Renal cortical epithelial cell (primary cell): ENCODE measurements around the gene DUSP9. TPM values are rescaled to one million over a fixed set of nuclear protein-coding genes. Genes with fewer than 3 reads are reported as not detected.
"Not testable (repeated sequence)": the region's sequence is repeated elsewhere in the genome, so short reads cannot be mapped to it uniquely, and the experiment has no call there.

Source experiments
- DNase-seq: peaks from one replicate; pipeline ENCODE4 v3.0.0-alpha.2; 2011; ENCODE audit warnings: low read depth
- total RNA-seq: library from RNA; depleted of rRNA; stranded (reverse); fragments of >200 nt; gene quantifications from 2 replicates; pipeline ENCODE4 v1.2.3, GENCODE V29; 2014

The DUSP9 gene
- total RNA-seq, 1 donor from 2014 or later: 1.1 TPM

DNA sequence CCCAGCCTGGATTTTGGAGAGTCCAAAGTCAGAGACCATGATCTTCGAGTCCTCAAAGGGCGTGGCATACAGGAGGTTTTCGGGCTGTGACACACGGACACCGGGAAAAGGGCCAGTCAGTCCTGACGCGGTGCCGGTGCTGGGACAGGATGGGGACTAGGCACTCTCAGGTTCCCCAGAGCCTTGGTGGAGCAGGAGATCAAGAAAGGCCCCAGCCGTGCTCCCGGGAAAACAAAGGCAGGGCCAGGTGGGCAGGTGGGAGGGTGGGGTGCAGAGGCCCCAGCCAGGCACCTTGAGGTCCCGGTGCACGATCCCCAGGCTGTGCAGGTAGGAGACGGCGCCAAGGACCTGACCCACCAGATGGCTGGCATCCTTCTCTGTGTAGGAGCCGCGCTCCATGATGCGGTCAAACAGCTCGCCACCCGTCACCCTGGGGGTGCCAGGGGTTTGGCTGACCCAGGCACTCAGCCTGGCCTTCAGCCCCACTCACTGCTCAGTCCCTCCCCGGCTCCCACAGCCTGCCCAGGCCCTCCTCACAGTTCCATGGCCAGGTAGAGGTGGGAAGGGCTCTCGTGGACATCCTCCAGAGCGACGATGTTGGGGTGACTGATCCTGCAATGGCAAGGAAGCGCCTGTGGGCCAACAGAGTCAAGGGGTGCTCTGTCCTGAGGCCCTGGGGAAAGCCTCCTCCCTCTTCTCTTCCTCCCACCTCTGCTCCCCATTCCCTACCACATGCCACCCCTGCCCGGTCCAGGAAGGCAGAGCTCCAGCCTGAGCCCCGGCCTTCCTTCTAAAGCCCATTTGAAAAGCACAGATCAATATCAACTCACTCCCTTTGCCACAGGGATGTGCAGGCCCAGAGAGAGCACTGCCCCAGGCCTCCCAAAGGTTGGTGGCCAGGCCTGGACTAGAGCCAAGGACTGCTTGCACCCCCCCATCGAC, 24.9 kb downstream of the DUSP9 start:
- DNase-seq: no peak

DNA sequence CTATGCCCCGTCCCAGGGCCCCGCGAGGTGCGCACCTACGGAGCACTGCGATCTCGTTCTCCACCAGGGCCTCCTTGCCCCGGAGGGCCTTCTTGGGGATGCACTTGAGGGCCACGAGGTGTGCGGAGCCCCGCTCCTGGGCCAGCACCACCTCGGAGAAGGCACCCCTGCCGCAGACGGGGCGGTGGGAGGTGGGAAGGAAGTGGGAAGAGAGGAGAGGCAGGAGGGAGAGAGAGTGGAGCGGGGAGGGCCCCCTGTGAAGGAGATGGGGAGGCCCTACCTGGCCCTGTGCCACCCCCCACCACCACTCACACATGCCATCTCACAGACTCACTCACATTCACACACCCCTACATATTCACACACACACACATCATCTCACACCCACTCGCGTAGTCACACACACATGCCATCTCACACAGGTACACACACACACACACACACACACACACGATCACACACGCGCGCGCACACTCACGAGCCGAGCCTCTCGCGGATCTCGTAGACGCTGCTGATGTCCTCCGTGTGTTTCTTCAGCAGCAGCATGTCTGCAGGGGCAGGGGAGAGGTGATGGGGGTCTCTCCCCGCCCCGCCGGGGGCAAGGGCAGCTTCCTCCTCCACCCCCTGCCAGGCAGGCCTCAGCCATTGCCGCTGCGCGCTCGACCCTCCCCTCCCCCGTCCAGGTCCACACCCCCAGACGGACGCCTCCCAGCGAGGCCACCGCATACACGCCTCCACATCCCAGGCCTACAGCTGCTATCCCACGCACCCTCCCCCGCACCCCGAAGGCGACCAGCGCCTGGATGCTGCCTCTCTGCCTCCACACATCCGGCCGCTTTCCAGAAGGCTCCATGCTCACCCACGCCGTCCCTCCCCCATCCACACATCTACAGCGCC, 25.8 kb downstream of the DUSP9 start:
- DNase-seq: no peak

DNA sequence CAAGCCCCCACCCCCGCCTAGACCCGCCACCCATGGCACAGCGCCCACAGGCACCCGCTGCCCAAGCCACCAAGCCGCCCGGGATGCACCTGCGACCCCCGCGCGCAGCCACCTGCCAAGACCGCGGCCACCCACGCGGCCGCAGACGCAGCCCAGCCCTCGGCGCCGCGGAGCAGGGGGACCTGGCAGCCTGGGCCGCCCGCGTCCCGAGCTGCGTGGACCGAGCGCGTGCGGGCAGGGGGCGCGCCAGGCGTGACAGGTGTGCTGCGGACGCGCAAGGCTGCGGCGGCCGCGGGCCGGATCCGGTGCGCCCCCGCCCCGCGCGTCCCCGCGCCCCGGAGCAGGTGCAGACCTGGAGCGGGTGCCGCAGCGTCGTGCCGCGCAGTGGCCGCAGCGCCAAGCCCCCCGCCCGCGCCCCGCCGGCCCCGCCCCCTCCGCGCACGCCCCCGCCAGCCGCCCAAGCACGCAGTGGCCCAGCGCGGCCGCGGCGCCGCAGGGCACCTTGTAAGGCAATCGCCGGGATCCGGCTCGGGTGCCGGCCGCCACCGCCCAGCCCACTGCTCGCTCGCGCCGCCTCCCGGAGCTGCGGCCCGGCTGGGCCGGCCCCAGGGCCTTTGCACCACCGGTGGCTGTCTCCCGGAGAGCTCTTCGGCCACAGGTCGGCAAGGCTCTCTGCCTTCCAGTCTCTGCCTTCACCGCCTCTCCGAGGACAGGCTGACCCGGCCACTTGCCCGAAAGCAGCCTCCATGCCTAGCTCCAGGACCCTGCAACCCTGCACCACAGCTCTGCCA, 26.6 kb downstream of the DUSP9 start, which contains the start of gene PNCK:
Gene PNCK (minus strand): TSS at position 386 of the 791 bp plus-strand sequence. CDS start 737 bp downstream, outside the sequence.
- DNase-seq: no peak

DNA sequence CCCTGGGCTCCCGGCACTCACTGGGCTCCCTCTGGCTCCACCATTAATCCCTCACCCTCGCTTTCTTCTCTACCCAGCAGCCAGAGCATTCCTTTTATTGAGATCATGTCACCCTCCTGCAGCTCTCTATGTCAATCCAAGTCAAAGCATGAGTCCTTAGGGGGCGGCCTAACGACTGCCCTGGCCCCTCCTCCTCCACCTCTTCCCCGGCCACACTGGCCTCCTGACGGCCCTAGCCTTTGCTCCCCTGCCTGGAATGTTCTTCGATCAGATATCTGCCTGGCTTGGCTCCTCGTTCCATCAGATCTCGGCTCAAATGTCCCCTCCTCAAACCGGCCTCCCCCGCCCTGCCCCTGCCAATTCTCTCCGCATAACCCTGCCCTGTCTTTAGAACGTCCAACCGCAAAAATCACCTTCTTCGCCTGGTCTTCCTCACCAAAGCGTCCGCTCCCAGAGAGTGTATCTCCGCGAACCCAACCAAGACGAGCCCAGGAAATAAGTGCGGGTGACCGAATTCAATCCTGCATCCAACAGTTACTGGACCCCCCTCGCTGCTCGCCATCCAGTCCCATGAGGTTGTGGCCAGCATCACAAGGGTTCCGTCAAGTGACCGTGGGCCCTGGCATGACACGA, 27.3 kb downstream of the DUSP9 start:
- no peak for DNase-seq

DNA sequence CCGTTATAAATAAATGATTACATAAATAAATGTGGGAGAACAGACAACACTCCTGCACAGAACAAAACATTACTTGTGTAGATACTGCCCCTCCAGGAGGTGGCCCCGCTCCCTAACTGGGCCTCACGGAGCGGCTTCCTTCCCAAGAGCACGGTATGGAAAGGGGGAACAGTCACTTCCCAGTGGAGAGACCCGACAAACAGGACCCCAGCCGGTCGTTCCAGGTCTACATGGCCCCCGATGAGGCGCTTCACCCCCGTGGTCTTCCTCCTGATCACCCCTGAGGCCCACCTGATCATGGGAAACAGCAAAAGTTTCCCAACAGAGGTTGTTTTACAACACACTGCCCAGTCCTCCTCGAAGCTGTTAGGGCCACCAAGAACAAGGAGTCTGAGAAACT, 34.2 kb downstream of the DUSP9 start:
- DNase-seq: no peak

DNA sequence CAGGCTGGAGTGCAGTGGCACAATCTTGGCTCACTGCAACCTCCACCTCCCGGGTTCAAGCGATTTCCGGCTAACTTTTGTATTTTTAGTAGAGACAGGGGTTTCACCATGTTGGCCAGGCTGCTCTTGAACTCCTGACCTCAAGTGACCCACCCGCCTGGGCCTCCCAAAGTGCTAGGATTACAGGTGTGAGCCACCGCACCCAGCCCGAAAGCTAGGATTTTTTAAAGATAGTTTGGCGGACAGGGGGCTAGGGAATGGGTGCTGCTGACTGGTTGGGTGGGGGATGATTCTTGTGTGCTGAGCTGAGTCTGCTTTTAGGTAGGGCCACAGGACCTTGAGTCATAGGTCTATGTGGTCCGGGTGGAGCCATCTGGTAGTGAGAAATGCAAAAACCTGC, 36.5 kb downstream of the DUSP9 start:
- not testable (repeated sequence) for DNase-seq

DNA sequence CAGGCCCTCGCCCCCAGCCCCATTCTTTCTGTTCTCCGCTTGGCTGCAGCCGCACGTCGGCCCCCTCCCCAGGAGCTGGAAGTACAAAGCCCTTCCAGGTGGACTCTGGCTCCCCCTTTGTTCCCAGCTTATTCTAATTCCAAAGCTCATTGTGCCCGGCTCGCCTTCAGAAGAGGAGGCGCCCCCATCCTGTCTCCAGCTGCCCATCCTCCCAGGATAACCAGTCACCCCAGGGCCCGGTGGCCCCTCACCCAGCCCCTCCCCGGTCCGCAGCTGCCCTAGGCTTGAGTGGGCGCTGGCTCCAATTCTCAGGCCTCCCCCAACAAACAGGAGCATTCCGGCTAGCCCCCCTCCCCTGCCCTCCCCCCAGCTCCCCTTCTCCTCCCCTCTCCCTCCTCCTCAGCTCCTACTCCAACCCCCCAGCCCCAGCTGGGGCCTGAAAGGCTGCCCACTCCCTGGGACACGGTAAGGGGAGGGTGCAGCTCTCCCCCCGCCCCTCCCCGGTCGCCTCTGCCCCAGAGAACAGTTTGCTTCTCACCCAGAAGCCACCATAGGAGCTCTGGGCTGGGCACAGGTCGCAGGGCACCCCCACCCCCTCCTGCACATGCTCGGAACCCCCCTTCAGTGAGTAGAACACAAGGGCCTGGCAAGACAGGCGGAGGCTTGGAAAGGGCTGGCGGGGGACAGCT, 37.6 kb downstream of the DUSP9 start:
- DNase-seq: no peak

DNA sequence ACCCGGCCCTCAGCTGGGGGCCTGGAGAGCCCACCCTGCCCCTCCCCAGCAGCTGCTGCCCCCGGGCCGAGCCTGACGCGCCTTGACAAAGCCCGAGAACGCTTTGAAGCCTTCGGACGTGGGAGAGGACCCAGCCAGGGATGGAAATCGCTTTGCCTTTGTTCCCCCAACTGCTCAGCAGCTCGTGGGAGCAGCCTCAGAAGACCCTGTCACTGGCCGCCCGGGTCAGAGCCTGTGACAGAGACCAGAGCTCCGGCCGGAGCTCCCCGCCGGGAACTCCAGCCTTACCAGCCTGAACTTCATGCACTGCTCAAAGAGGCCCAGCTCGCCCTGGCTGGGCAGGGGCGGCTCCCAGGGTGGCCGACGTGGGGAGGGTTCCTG, 38.1 kb downstream of the DUSP9 start:
- no peak for DNase-seq

DNA sequence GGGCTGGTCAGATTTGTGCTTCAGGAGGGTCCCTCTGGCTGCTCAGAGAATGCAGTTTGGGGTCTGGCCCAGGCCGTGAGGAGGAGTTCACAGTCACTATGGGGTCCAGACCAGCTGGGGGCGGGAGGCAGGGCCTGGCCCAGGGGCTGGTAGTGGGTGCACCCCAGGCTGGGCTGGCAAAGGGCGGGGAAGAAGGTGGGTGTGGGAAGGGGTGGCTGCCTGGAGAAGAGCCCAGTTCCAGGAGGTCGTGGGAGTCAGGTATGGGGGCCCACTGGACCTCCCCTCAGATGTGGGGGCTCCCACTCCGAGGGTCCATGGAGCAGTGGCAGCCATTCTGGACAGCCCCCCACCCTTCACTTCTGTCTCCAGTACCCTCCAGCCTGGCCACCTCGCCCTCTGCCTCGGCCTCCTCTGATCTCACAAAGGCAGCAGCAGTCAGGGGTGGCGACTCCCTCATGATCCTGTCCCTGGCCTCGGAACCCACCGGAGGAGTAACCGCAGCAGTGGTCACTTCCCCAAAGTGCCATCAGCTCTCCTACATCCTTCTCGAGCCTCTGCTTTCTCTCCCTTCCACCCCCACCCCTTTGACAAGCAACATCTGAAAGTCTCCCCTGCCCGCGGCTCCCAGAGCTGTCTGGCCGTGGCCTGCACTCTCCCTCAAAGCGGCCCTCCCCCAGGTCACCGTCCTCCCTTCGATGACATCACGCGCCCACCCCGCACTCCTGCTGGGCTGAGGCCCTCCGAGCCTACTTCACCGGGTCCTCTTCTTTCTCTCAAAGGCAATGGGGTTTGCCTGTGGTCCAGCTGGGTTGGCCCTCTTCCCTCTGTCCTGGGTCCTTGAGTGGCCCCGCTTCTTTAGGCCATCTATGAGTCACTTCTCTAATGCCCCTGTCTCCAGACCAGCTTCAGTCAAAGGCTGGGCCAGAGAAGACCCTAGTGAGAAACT, 39.0 kb downstream of the DUSP9 start:
- no peak for DNase-seq

DNA sequence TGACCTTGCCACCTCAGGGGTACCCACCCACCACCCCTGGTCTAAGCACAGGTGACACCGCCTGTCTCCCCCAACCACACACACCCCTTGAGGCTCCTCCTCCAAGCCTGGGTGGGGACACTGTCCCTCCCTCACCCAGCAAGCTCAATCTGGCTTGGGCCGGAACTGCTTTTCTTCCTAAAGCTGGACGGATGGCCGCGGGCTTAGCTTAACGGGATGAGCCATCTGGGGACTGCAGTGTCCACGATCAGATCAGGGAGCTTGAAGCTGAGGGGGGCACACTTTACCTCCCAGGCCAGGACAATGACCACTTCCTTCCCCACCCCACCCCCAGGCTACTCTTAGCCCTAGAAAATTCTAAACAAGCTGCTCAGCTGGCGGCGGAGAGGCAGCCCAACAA, 39.7 kb downstream of the DUSP9 start:
- DNase-seq: no peak

DNA sequence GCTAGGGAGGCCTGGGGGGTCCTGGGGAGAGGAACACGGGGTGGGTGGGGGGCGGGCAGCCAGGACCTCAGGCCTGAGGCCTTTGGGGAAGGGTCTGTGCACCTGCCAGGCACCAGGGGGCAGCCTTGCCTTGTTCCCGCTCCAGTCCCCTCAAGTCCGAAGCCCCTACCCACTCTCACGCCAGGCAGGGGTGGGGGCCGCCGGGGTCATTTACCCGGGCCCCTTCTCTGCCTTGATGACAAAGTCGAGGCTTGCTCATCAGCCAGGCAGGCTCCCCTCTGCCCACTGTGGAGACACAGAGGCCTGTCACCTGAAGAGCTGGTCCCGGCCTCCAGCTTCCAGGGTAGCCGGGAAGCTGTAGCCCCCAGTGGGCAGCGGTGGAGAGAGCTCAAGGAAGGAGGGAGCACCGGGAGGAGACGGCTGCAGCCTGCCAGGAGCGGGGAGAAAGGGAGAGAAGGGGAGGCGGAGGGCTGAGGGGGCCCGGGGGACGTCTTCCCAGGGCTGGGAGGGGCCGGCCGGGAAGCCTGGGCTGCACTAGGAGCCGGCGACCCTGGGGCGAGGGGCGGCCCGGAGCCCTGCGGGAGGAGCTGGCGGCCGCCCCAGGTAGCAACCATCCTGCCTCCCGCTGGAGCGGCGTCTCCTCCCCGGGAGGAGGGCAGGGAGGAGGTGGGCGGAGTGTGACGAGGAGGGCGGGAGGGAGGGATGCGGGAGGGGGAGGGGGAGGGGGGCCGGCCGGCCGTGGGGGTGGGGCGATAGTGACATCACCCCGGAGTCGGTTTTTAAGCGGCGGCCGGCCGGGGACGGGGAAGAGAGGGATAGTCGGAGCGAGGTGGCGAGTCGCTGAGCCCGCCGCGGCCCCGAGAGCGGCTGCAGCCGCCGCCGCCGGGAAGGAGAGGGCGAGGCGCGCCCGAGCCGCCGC, 40.4 kb downstream of the DUSP9 start, which contains the start of gene SLC6A8:
Gene SLC6A8 (plus strand): TSS at position 806 of the 919 bp plus-strand sequence. CDS start 649 bp downstream, outside the sequence.
- no peak for DNase-seq

DNA sequence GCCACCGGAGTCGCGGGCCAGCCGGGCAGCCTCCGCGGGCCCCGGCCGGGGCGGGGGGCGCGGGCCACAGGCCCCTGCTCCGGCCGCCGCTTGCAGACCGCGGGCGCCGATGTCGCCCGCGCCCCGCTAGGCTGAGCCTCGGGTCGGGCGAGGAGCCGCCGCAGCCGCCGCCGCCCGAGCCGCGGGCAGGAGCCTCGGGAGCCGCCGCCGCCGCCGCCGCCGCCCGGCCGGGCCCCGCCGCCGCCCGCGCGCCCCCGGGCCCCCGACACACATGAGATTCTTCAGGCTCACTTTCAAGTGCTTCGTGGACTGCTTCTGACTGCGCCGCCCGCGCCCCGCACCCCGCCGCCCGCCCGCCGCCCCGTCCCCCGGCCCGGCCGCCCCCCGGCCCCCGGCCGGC, 41.1 kb downstream of the DUSP9 start:
- DNase-seq: no peak

DNA sequence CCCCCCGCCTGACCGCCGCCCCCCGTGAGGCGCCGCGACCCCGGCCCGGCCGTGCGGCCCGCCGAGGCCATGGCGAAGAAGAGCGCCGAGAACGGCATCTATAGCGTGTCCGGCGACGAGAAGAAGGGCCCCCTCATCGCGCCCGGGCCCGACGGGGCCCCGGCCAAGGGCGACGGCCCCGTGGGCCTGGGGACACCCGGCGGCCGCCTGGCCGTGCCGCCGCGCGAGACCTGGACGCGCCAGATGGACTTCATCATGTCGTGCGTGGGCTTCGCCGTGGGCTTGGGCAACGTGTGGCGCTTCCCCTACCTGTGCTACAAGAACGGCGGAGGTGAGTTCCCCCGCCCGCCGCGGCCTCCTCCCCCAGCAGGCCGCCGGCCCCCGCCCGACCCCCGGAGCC, 41.5 kb downstream of the DUSP9 start:
- DNase-seq: no peak

DNA sequence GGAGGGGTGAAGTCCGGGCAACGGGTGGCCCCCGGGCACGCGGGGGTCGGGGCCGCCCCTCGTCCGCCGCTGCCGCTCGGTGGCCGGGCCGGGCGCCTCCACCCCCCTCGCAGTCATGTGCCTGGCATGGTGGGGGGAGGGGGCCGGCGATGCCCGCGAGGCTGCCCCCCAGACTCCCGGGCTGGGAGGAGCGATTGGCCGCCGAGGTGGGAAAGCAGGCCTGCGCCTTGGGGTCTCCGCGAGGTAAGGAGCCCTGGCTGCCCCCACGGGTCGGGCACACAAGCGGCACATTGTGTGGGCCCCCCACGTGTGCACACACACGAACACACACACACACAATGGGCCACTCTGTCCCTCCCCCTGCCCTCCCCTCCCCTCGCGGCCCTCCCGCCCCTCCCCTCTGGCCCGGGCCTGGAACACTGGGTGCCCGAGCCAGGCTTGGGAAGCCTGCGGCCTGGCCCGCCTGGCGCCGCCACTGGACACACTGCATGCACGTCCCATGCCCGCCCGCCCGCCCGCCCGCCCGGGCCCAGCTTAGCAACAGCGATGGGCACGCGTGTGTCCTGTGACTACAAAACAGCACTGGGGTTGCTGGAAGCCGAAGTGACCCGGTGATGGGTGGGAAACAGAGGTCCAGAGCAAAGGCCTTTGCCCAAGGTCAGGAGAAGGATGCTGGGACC, 42.0 kb downstream of the DUSP9 start:
- no peak for DNase-seq

DNA sequence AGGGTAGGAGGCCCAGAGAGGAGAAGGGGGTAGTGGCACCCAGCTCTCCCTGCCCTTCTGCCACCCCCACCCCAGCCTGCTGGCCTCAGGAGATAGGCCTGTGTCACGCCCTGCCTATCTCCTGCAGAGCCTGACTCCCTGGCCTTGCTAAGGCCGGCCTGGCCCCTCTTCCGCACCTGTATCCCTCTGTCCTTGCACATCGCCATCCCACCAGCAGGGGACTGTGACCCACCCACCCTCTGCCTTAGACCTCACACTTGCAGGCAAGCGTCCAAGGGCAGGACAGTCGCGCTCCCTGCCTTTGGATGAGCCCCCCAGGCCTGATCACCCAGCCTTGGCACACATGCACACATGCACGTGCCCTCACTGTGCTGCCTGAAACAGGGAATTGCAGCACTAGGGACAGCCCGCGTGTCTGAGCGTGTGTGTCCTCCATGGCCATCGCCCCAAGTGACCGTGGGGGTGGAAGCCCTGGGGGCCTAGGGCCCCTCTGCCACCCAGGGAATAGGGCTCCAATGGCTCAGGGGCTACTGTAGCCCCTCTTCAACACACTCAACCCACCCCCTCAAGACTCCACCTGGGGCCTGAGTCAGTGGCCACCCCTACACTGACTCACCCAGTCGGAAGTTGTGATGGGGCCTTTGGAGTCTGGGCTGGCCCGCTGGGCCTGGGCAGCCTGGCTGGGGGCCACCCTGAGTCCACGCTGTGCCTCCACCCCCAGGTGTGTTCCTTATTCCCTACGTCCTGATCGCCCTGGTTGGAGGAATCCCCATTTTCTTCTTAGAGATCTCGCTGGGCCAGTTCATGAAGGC, 42.9 kb downstream of the DUSP9 start:
- no peak for DNase-seq

DNA sequence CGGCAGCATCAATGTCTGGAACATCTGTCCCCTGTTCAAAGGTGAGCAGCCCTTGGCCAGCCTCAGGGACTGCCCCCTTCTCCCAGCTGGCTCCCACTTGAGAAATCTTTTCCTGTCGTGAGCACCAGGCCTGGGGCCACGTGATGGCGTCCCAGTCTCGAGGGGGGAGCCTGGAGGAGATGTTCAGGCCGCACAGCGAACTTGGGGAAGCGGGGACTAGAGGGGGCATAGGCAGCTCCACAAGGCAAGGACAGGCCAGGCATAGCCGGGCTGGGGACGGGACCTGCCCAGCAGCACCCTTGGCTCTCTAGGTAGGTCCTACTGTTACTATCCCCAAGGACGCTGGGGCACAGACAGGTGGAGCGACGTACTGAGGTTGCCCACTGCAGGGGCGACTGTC, 43.5 kb downstream of the DUSP9 start:
- no peak for DNase-seq
